K562 (cell line): ENCODE results near the gene REX1BD. TPM values are rescaled to one million over a fixed set of nuclear protein-coding genes. Genes with fewer than 3 reads are reported as not detected.

Experiments used
- CTBP1 ChIP-seq: fragments of 450-650 bp; IDR thresholded peaks from 2 replicates; pipeline ENCODE4 v1.6.1; 2016; ENCODE audit warnings: borderline replicate concordance
- GMEB1 ChIP-seq: fragments of 250-450 bp; sonication (Bioruptor Pico); IDR thresholded peaks from 2 replicates; pipeline ENCODE4 v1.4.0; 2020; ENCODE audit warnings: mild to moderate bottlenecking
- PCBP1 ChIP-seq: fragments of 200-400 bp; formaldehyde crosslinking; IDR thresholded peaks from 2 replicates; pipeline ENCODE4 v1.6.1; 2018; ENCODE audit warnings: mild to moderate bottlenecking, low read depth, low read length; ENCODE audit not compliant: poor library complexity, severe bottlenecking
- TBP ChIP-seq: optimal IDR thresholded peaks from 2 replicates; pipeline ENCODE3; 2011; ENCODE audit warnings: low read depth, low read length, improper control_type of control experiment
- THRAP3 ChIP-seq: fragments of 450-650 bp; IDR thresholded peaks from 2 replicates; pipeline ENCODE4 v1.6.1; 2016; ENCODE audit warnings: mild to moderate bottlenecking, inconsistent platforms, borderline replicate concordance
- ZBTB7A ChIP-seq: IDR thresholded peaks from 2 replicates; pipeline ENCODE4 v1.6.1; 2011; ENCODE audit warnings: low read depth, mild to moderate bottlenecking, low read length, moderate library complexity, borderline replicate concordance; ENCODE audit not compliant: control insufficient read depth
- polyA plus RNA-seq, 8 experiments: library from polyadenylated mRNA; depleted of rRNA in 4 of 8; stranded (reverse) in 5 of 8; unstranded in 3 of 8; fragments of >200 nt; fragmentation: Nextera tagmentation in 2 of 8; fragmentation: Illumina TruSeq in 1 of 8; extraction: Ambion mirVana in 2 of 8; extraction: Trizol in 1 of 8; gene quantifications; 2 replicates each; pipeline versions ENCODE4 v1.2.1 to v1.2.3, GENCODE V29; 2011 to 2014; ENCODE audit warnings: inconsistent platforms in 1 of 8, missing spikeins in 1 of 8
- total RNA-seq, 7 experiments: library from RNA; depleted of rRNA in 6 of 7; stranded (reverse); fragments of >200 nt in 6 of 7; fragmentation: Illumina TruSeq in 2 of 7; extraction: Trizol in 2 of 7; gene quantifications; 2 replicates each; pipeline versions ENCODE4 v1.2.1 to v1.2.3, GENCODE V29; 2011 to 2021; ENCODE audit warnings: low replicate concordance in 1 of 7

REX1BD gene
- total and polyA plus RNA-seq, 9 of the 15 experiments (the other 6 are each of a cell fraction or from before 2014, with no cell fraction given): 1.9 to 136 (median 13.8) TPM

- no peak for TF ChIP-seq THRAP3
- no peak for TF ChIP-seq TBP
- no peak for TF ChIP-seq PCBP1
- TF ChIP-seq CTBP1: no peak
- peak; percentile 16 for TF ChIP-seq ZBTB7A
- TF ChIP-seq GMEB1: peak; percentile 8; the same call in 1 of the 2 replicates
These were observed 1.0 kb downstream of the REX1BD start (continued) for GRCh38 chr19:18589380-18590272.
